Astrocyte (in vitro differentiated cells and primary cell): ENCODE results near the gene SPATA19.

ENCODE experiments used
- EZH2 ChIP-seq: IDR thresholded peaks from 2 replicates; pipeline ENCODE4 v1.6.1; 2012; ENCODE audit warnings: mild to moderate bottlenecking, low read length, inconsistent platforms; ENCODE audit not compliant: insufficient read depth
- TF ChIP-seq, protein P1 (sequence below): IDR thresholded peaks from 2 replicates; pipeline ENCODE4 v1.5.1; 2011; ENCODE audit warnings: low read depth, mild to moderate bottlenecking, inconsistent platforms, low read length, moderate library complexity; ENCODE audit not compliant: insufficient read depth

DNA sequence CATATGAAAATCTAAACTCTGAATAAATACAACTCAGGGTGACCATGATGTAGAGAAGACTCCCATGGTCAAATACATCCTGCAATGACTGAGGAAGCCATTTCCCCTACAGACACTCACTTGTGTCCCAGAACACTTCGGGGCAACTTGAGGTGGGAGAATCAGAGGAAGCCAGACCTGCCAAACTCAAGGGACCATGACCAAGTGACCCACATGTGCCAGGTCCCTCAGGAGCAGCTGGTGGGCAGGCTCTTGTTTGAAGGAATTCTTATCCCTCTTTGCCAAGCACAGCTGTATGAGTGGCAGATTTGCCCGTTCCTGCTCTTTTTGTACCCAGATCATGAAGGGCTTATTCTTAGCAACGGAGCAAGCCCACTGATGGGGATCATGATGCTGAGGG is 17.8 kb downstream of the SPATA19 start:
- TF ChIP-seq, protein P1, sequence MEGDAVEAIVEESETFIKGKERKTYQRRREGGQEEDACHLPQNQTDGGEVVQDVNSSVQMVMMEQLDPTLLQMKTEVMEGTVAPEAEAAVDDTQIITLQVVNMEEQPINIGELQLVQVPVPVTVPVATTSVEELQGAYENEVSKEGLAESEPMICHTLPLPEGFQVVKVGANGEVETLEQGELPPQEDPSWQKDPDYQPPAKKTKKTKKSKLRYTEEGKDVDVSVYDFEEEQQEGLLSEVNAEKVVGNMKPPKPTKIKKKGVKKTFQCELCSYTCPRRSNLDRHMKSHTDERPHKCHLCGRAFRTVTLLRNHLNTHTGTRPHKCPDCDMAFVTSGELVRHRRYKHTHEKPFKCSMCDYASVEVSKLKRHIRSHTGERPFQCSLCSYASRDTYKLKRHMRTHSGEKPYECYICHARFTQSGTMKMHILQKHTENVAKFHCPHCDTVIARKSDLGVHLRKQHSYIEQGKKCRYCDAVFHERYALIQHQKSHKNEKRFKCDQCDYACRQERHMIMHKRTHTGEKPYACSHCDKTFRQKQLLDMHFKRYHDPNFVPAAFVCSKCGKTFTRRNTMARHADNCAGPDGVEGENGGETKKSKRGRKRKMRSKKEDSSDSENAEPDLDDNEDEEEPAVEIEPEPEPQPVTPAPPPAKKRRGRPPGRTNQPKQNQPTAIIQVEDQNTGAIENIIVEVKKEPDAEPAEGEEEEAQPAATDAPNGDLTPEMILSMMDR: no peak
- no peak for TF ChIP-seq EZH2
